Right lobe of liver (tissue), 6 donors: ENCODE results near the gene SLC46A2. TPM values are rescaled to one million over a fixed set of nuclear protein-coding genes. Genes with fewer than 3 reads are reported as not detected.
A peak's percentile ranks its signal among the peaks of the same experiment; 100 is the strongest.

Experiments used
- ATAC-seq, 4 donors: fragments of 200-7000 bp; cut with Tn5 transposase; one replicate each; pipeline ENCODE4 v1.9.1; 2020; ENCODE audit warnings: mild to moderate bottlenecking in 4 of 4, moderate library complexity in 4 of 4
- DNase-seq, 3 donors: peaks; one replicate each; pipeline ENCODE4 v3.0.0-alpha.2; 2020
- H3K27ac ChIP-seq, 3 donors: fragments of 200-600 bp; one replicate each; pipeline ENCODE4 v1.8.0; 2022
- H3K27me3 ChIP-seq, 2 donors: fragments of 200-600 bp; one replicate each; pipeline ENCODE4 v1.8.0; 2022
- H3K36me3 ChIP-seq, 4 donors: fragments of 200-600 bp; sonication (generic) in 1 of 4; one replicate each; pipeline versions ENCODE4 v1.5.1 to v1.8.0; 2017 to 2022; ENCODE audit warnings: control low read depth in 1 of 4
- H3K4me1 ChIP-seq, 4 donors: fragments of 200-600 bp; sonication (generic) in 1 of 4; one replicate each; pipeline versions ENCODE4 v1.5.1 to v1.8.0; 2017 to 2022; ENCODE audit warnings: control low read depth in 1 of 4
- H3K4me3 ChIP-seq, 3 donors: fragments of 200-600 bp; one replicate each; pipeline ENCODE4 v1.8.0; 2022
- H3K9me3 ChIP-seq, 4 donors: fragments of 200-600 bp; sonication (generic) in 1 of 4; one replicate each; pipeline versions ENCODE4 v1.5.1 to v1.8.0; 2017 to 2022; ENCODE audit warnings: control low read depth in 1 of 4
- POLR2A ChIP-seq: fragments of 450-650 bp; IDR thresholded peaks from one replicate; pipeline ENCODE4 v1.6.1; 2017; ENCODE audit warnings: antibody characterized with exemption, mild to moderate bottlenecking
- WGBS: methylation state at CpG from one replicate; pipeline ENCODE4 v1.1.6; 2018; ENCODE audit warnings: low coverage, low lambda C conversion rate; ENCODE audit not compliant: insufficient coverage; ENCODE audit errors: missing lambda C conversion rate; 5-methylcytosine and 5-hydroxymethylcytosine counted together
- intact Hi-C, 2 donors: fragments of 100-400 bp; cut with DNase I; formaldehyde crosslinking; loops; one replicate each; pipeline versions ENCODE4 v1.11.2 to v1.14.1; 2022
- total RNA-seq, 6 experiments: library from RNA; depleted of rRNA in 2 of 6; stranded (reverse); fragments of >200 nt in 2 of 6; fragmentation: NEBNext Ultra II Directional in 3 of 6; extraction: Animal tissue kit (Norgen Biotek cat#: 25700) in 3 of 6; gene quantifications; one replicate each; pipeline versions ENCODE4 v1.1.0 to v1.2.4, GENCODE V29; 2016 to 2023
- TF ChIP-seq, protein P1 (sequence below), 4 donors: fragments of 200-600 bp in 3 of 4; fragments of 450-650 bp in 1 of 4; IDR thresholded peaks; one replicate each; pipeline versions ENCODE4 v1.5.1 to v1.8.0; 2016 to 2022; ENCODE audit warnings: antibody characterized with exemption in 4 of 4, mild to moderate bottlenecking in 2 of 4
- donor health status: DM: no; HTN: yes; CAD: no.
- donor health status: DM: no; HTN: no; CAD: no.
- donor health status: DM: no; HTN: no; CAD: no.
- donor health status: DM: no; HTN: yes; CAD: no.
- donor health status: DM: no; HTN: yes; CAD: no.

SLC46A2 gene
- total RNA-seq, 6 experiments from 2014 or later: 0.18 to 0.50 (median 0.25) TPM; not detected in 3

DNA sequence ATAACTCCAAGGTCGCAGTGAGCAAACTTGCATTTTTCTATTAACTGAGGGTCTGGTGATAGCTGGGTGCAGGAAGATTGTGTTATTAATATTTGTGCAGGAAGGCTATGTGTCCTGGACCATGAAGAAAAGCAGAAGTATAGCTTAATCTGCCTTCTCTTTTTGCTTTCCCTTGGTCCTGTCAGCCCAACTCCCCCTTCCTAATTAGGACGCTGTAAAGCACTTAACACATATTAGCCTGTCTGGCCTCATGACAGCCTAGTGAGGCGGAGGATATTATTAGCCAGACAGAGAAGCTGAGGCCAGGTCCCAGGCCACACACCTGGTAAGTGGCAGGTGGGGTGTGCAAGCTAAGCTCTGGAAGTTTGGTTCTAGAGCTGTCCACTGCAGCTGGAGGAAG, 29.5 kb downstream of the SLC46A2 start:
- DNase-seq (no peak), ATAC-seq (peak in 1 of 4 donors; percentile 18)
- no peaks in the 10 kb centered on the region for H3K36me3 ChIP-seq
- H3K27ac ChIP-seq: no peak overlapping the region
- H3K4me3 ChIP-seq: no peak overlapping the region
- TF ChIP-seq POLR2A: no peak
- TF ChIP-seq, protein P1, sequence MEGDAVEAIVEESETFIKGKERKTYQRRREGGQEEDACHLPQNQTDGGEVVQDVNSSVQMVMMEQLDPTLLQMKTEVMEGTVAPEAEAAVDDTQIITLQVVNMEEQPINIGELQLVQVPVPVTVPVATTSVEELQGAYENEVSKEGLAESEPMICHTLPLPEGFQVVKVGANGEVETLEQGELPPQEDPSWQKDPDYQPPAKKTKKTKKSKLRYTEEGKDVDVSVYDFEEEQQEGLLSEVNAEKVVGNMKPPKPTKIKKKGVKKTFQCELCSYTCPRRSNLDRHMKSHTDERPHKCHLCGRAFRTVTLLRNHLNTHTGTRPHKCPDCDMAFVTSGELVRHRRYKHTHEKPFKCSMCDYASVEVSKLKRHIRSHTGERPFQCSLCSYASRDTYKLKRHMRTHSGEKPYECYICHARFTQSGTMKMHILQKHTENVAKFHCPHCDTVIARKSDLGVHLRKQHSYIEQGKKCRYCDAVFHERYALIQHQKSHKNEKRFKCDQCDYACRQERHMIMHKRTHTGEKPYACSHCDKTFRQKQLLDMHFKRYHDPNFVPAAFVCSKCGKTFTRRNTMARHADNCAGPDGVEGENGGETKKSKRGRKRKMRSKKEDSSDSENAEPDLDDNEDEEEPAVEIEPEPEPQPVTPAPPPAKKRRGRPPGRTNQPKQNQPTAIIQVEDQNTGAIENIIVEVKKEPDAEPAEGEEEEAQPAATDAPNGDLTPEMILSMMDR (IDR thresholded peaks at IDR 0.05): no peak
- H3K9me3 ChIP-seq: no peaks in the 10 kb centered on the region
- H3K4me1 ChIP-seq: peaks cover 0 to 11% (median 0%) of the 10 kb centered on the region in 4 donors
- no peaks in the 10 kb centered on the region for H3K27me3 ChIP-seq
- intact Hi-C loops: no loop called here
- 70% methylated on average over 1 of the region's 3 CpGs for WGBS

DNA sequence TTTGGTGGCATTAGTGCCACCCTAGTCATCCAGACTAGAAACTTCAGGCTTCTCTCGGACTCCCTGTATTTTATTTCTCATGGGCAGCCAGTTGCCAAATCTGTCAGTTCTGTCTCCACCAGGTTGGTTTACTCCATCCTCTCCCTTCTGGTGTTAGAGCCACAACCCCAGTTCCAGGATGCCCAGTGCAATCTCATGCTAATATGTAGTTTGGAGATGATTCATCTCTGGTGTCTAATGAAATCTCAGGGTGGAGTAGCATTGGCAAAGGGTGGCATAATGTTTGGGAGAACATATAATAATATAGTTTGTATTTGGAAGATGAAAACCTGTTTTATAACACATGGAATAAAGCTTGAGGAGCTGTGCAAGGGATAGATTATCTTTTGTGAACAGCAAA, 30.2 kb downstream of the SLC46A2 start:
- Histone ChIP-seq H3K9me3 (no peaks in the 10 kb centered on the region), H3K27me3 (no peaks in the 10 kb centered on the region), H3K4me1 (peaks cover 0 to 11% (median 0%) of the 10 kb centered on the region in 4 donors), H3K27ac (no peak overlapping the region), H3K4me3 (no peak overlapping the region), H3K36me3 (no peaks in the 10 kb centered on the region)
- intact Hi-C loops: no loop called here
- no peak for ATAC-seq
- no peak for TF ChIP-seq POLR2A
- TF ChIP-seq, protein P1 (IDR thresholded peaks at IDR 0.05): no peak
- no peak for DNase-seq
- WGBS: 63% methylated on average over 1 of the region's 1 CpG

DNA sequence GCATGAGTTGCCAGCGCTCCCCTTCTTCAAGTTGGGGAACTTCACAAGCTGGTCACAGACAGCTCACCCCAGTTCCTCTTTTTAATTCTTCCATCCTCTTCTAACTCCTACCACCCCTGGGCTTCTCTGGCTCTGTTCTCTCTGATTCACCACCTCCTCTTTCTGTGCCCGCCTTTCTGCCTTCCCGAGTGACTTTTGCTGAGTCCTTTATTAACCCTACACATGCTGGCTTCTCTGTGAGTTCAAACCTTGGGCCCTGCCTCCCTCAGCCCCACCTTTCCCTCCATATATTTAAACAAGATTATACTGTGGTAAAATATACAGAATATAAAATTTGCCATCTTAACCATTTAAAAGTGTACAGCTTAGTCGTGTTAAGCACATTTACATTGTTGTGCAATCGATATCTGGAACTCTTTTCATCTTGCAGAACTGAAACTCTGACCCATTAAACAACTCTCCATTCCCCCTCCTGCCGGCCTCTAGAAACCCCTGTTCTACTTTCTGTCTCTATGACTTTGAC, 32.0 kb downstream of the SLC46A2 start:
- 27% methylated on average over 6 of the region's 6 CpGs for WGBS
- ATAC-seq: peak in 3 of 4 donors; percentile 30 to 54 (median 44)

DNA sequence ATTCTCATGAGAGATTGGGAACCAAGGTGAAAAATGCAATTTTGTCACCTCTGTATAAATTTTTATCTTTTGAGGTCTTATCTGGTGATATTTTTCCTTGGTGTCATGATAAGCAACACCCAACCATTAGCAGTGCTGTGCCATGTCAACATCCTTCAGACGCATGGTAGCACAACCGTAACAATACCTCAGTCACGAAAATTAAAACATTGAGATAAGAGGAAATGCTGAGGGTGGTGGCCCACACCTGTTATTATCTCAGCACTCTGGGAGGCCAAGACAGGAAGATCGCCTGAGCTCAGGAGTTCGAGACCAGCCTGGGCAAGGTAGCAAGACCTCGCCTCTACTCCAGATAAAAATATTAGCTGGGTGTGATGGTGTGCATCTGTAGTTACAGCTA, 32.7 kb downstream of the SLC46A2 start:
- WGBS: 96% methylated on average over 4 of the region's 6 CpGs
- DNase-seq (no peak), ATAC-seq (no peak)
- no peaks in the 10 kb centered on the region for H3K27me3 ChIP-seq
- intact Hi-C loops: no loop called here
- H3K36me3 ChIP-seq: no peaks in the 10 kb centered on the region
- no peaks in the 10 kb centered on the region for H3K9me3 ChIP-seq
- H3K4me1 ChIP-seq: peaks cover 0 to 11% (median 0%) of the 10 kb centered on the region in 4 donors
- TF ChIP-seq, protein P1 (IDR thresholded peaks at IDR 0.05): no peak
- TF ChIP-seq POLR2A: no peak
- no peak overlapping the region for H3K27ac ChIP-seq
- no peak overlapping the region for H3K4me3 ChIP-seq

More for the DNA sequence above, 32.0 kb downstream of the SLC46A2 start:
- Histone ChIP-seq H3K9me3 (no peaks in the 10 kb centered on the region), H3K27ac (no peak overlapping the region), H3K27me3 (no peaks in the 10 kb centered on the region), H3K4me3 (no peak overlapping the region), H3K36me3 (no peaks in the 10 kb centered on the region), H3K4me1 (peaks cover 0 to 11% (median 0%) of the 10 kb centered on the region in 4 donors)
- no peak for DNase-seq
- intact Hi-C loops: no loop called here
- no peak for TF ChIP-seq POLR2A
- TF ChIP-seq, protein P1 (IDR thresholded peaks at IDR 0.05): no peak
